Stimulated activated CD4-positive, alpha-beta T cell treated with anti-CD3 and anti-CD28 coated beads, Interleukin-2, amount 100 ng/mL, for 24 hours (primary cell): ENCODE measurements around the gene JPH3.
"Not testable (repeated sequence)": the region's sequence is repeated elsewhere in the genome, so short reads cannot be mapped to it uniquely, and the experiment has no call there.

Source experiments
- DNase-seq, 2 donors: peaks; one replicate each; pipeline ENCODE4 v3.0.0-alpha.2; 2020

The JPH3 gene

DNA sequence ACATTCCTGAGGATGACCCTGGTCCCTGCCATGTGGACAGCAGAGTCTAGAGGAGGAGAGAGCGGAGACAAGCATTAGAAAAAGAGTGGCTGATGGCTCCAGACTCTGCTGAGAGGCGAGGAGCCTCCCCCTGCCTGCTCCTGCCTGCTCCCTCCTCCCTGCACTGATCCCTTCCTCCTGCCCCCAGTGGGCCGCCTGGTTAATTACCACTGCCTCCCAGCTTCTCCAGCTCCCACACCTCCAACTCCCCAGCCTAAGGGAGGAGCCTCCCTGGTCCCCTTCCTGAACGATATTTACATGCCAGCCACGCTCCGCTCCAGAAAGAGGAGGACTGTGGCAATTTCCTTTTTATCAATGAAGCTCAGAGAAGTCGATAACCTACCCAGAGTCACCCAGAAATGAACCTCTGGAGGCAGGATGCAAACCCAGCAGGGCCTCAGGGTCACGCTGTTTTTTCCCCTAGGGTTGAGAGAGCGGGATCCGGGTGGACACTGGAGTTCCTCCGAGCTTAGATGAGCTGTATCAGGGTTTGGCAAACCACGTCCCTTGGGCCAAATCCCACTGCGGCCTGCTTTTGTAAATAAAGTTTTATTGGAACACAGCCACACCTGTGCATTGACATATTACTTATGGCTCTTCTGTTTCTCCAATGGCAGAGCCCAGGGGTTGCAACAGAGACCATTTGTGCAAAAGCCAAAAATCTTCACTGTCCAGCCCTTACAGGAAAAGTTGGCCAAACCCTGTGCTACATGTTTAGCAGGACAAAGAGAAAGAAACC lies 27.1 kb upstream of the JPH3 start:
- no peak for DNase-seq

- DNase-seq, result no peak
Measured at GRCh38 chr16:87576171-87576570, 26.1 kb upstream of the JPH3 start.

- DNase-seq, result not testable (repeated sequence)
Measured at GRCh38 chr16:87578142-87578930, 24.0 kb upstream of the JPH3 start.

GRCh38 chr16:87579691-87580090 lies 22.6 kb upstream of the JPH3 start:
- DNase-seq, result no peak

- DNase-seq, result no peak
Measured at GRCh38 chr16:87580855-87581261, 21.4 kb upstream of the JPH3 start.

GRCh38 chr16:87581857-87582215 lies 20.5 kb upstream of the JPH3 start:
- DNase-seq, result no peak

DNA sequence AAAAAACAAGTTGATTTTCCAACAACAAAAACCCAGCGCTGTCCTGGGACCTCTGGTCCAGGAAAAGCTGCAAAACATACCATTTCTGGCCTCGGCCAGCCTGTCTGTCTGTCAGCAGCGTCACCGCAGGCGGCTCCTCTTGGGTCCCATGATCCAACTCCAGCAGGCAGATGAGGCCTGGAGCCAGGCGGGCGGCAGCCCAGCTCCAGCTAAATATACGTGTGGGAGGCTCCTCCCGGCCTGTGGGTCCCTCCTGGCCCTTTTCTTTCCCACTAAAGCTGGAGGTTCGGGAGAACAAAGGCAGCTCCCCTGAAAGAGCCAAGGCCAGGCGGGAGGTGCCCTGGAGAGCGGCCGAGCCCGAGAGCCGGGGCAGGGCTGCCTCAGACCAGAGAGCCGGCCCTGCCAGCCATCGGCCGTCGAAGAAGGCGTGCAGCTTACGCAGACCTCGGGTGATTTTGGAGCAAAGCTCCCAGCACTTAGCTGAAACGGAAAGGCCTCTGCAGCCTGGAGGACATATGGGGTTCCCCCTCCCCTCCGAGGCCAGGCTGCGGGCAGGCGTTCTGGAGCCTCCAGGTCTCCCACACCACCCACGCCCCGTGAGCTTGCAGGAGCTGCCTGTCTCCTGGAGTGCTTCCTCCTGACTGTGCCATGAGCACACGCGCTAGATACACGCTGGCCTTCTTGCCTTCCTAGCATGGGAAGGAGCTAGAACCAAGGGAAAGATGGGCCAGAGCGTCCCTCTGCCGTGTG lies 19.9 kb upstream of the JPH3 start:
- no peak for DNase-seq

DNA sequence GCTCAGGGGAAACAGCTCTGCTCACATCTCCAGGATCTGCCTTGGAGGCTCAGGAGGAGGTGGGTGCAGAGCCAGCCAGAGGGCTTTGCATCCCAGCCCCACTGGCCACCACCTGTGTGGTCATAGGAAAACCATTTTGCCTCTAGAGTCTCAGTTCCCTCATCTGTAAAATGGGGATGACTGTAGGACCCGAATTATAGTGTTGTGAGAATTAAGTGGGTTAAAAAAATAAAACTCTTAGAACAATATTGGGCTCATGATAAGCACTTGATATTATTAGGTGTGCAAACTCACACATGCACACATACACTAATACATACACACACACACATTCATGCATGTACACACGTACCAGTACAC lies 19.4 kb upstream of the JPH3 start:
- no peak for DNase-seq

GRCh38 chr16:87583453-87584131 lies 18.7 kb upstream of the JPH3 start:
- no peak for DNase-seq

DNA sequence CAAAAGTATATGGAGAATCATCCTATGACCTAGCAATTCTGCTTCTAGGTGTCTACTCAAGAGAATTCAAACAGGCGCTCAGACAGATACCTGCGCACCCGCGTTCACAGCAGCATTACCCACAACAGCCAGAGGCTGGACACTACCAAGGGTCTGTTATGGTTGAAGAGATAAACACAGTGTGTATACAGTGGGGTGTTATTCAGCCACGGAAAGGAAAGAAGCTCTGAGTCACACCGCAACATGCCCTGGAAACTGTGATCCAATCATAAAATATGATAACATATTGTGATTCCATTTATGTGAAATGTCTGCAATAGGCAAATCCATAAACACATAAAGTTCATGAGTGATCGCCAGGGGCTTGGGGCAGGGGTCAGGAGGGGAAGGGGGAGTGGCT lies 18.0 kb upstream of the JPH3 start:
- no peak for DNase-seq

GRCh38 chr16:87584975-87585374 lies 17.3 kb upstream of the JPH3 start:
- DNase-seq, result no peak

GRCh38 chr16:87585442-87586200 lies 16.7 kb upstream of the JPH3 start:
- no peak for DNase-seq

GRCh38 chr16:87586201-87586782 lies 16.0 kb upstream of the JPH3 start:
- DNase-seq, result no peak

- DNase-seq, result no peak
Measured at GRCh38 chr16:87587636-87588035, 14.7 kb upstream of the JPH3 start.

GRCh38 chr16:87592018-87592712 lies 10.1 kb upstream of the JPH3 start:
- no peak for DNase-seq

DNA sequence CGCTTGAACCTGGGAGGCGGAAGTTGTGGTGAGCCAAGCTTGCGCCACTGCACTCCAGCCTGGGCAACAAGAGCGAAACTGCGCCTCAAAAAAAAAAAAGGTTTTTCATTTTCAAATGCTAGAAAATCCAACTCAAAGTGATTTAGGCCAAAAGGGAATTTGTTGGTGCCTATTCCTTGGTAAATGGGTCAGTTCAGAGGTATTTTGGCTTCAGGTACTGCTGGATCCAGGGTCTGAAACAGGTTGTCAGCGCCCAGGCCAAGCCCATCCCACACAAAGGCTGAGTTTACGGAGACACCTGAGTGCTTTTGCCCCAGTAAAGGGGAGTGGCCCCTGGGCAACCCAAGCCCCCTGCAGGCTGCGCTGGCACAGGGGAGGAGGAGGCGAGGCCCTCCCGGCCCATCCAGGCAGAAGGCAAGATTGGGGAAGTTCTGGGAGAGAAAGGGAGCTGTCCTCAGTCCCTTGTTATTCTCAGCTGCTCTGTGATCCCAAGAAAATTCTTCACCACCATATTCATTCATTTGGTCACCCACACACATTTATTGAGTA lies 8.5 kb upstream of the JPH3 start:
- DNase-seq, result no peak

DNA sequence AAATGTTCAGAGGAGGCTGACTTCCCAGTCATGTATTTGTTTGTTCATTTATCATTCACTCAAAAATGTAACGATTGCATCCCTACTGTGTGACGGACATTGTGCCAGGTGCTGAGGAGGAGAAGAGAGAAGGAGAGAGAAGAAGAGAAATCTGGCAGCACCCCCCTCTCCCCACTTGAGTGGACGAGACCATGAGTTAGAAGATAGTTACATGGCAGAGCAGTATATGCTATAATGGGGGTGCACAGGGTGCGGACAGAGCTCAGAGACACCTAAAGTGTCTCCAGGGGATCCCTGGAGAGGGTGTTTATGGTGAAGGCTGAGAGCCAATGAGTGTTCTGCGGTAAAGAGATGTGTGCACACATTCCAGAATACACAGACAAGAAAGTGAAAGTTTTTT lies 6.6 kb upstream of the JPH3 start:
- DNase-seq, result no peak

DNA sequence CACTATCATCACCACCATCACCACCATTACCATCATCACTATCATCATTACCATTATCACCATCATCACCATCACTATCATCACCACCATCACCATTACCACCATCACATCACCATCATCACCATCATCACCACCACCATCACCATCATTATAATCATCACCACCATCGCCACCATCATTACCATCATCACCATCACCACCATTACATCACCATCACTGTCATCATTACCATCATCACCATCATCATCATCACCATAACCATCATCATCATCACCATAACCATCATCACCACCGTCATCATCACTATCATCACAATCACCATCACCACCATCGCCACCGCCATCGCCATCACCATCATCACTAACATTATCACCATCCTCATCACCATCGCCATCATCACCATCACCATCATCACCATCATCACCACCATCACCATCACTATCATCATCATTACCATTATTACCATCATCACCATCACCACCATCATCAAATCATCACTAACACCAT lies 4.9 kb upstream of the JPH3 start:
- no peak for DNase-seq

- DNase-seq, result no peak
Measured at GRCh38 chr16:87598431-87598830, 3.9 kb upstream of the JPH3 start.

DNA sequence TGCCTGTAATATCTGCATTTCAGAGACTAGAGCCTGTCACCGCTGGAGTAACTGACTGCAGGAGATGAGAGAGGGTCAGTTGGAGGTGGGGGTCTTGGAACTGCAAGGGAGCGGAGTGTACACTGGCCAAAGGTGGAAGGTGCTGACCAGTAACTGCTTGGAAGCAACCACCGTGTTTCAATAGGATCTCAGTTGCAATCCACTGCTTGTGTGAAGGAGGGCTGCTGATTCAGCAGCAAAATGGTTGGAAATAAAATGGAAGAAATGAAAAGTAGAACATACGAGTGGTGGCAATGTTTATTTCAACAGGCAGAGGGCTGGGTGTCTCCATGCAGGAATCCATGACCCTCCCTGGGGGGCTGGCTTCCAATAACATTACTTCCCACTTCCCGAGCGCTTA lies 2.1 kb upstream of the JPH3 start:
- DNase-seq, result no peak
